PC-9 (cell line): ENCODE measurements around the gene PRCD. TPM values are rescaled to one million over a fixed set of nuclear protein-coding genes. Genes with fewer than 3 reads are reported as not detected.
A peak's percentile ranks its signal among the peaks of the same experiment; 100 is the strongest.

Experiments used
- BruUV-seq: library from RNA; stranded (reverse); fragments of 400-500 nt; replicated peaks from 2 replicates; lab custom pipeline; 2021; lab: Mats Ljungman, UMichigan
- CTCF ChIA-PET: fragments of 300-600 bp; sonication (Branson Sonifier 250); formaldehyde crosslinking; loops from one replicate; lab custom pipeline; 2022; ENCODE audit warnings: antibody characterized with exemption; lab: Charles Lee
- POLR2A ChIA-PET: fragments of 300-600 bp; sonication (Branson Sonifier 250); formaldehyde crosslinking; loops from one replicate; lab custom pipeline; 2022; ENCODE audit warnings: antibody characterized with exemption; ENCODE audit not compliant: unreplicated experiment; lab: Charles Lee
- DNase-seq, 2 experiments: peaks; one replicate each; pipeline versions ENCODE4 v3.0.0 to v3.0.0-alpha.2; 2015 to 2022; ENCODE audit warnings: mixed read lengths in 1 of 2
- H2AFZ ChIP-seq: fragments of 200-600 bp; sonication (generic); 2 replicates; pipeline ENCODE4 v1.8.1; 2017; ENCODE audit warnings: antibody characterized with exemption
- H3F3A ChIP-seq: fragments of 200-600 bp; sonication (generic); 2 replicates; pipeline ENCODE4 v1.8.1; 2017; ENCODE audit warnings: antibody characterized with exemption, mild to moderate bottlenecking, low read depth; ENCODE audit not compliant: insufficient read depth
- H3K27ac ChIP-seq: fragments of 200-600 bp; sonication (generic); 2 replicates; pipeline ENCODE4 v1.6.1; 2016; ENCODE audit warnings: mixed run types
- H3K27me3 ChIP-seq: fragments of 200-600 bp; sonication (generic); 2 replicates; pipeline ENCODE4 v1.6.1; 2016; ENCODE audit warnings: low read depth, mixed run types; ENCODE audit not compliant: insufficient read depth
- H3K36me3 ChIP-seq: fragments of 200-600 bp; sonication (generic); 2 replicates; pipeline ENCODE4 v1.6.1; 2016; ENCODE audit warnings: low read depth, mixed run types
- H3K4me1 ChIP-seq: fragments of 200-600 bp; sonication (generic); replicated peaks from 2 replicates; pipeline ENCODE4 v1.6.1; 2016; ENCODE audit warnings: mixed run types; ENCODE audit not compliant: insufficient read depth
- H3K4me2 ChIP-seq: fragments of 200-600 bp; sonication (generic); 2 replicates; pipeline ENCODE4 v1.6.1; 2017; ENCODE audit warnings: mixed run types
- H3K4me3 ChIP-seq: fragments of 200-600 bp; sonication (generic); 2 replicates; pipeline ENCODE4 v1.6.1; 2016; ENCODE audit warnings: mixed run types
- H3K79me2 ChIP-seq: fragments of 200-600 bp; sonication (generic); 2 replicates; pipeline ENCODE4 v1.6.1; 2017; ENCODE audit warnings: low read depth, mixed run types
- H3K9me2 ChIP-seq: fragments of 200-600 bp; sonication (generic); 2 replicates; pipeline ENCODE4 v1.8.1; 2017; ENCODE audit warnings: mild to moderate bottlenecking; ENCODE audit not compliant: insufficient read depth
- H3K9me3 ChIP-seq: fragments of 200-600 bp; sonication (generic); 2 replicates; pipeline ENCODE4 v1.8.1; 2016; ENCODE audit warnings: low read depth; ENCODE audit not compliant: insufficient read depth
- H4K20me1 ChIP-seq: fragments of 200-600 bp; sonication (generic); 2 replicates; pipeline ENCODE4 v1.8.1; 2017; ENCODE audit not compliant: insufficient read depth
- EZH2 ChIP-seq: fragments of 200-600 bp; sonication (generic); IDR thresholded peaks from 2 replicates; pipeline ENCODE4 v1.8.0; 2017; ENCODE audit warnings: antibody characterized with exemption, low read depth
- intact Hi-C: fragments of 100-400 bp; cut with micrococcal nuclease; formaldehyde crosslinking; loops from one replicate; pipeline ENCODE4 v1.10.0; 2022; ENCODE audit not compliant: unreplicated experiment
- total RNA-seq: library from RNA; stranded (reverse); gene quantifications from 2 replicates; pipeline ENCODE4 v1.2.3, GENCODE V29; 2021
- TF ChIP-seq, protein P1 (sequence below): fragments of 200-600 bp; sonication (generic); conservative IDR thresholded peaks from 2 replicates; pipeline ENCODE4 v1.6.1; 2017; ENCODE audit warnings: mixed run types, antibody characterized with exemption, mild to moderate bottlenecking, moderate library complexity

Gene PRCD
- total RNA-seq, 1 experiment from 2014 or later = 2.7 TPM

GRCh38 chr17:76586741-76587487, 47.1 kb downstream of the PRCD start:
- Histone ChIP-seq H2AFZ (no peak overlapping the region), H3K79me2 (no peaks in the 10 kb centered on the region), H3K27ac (no peak overlapping the region), H3K27me3 (no peaks in the 10 kb centered on the region), H3F3A (peaks cover 4% of the 10 kb centered on the region; the same call in 1 of the 2 replicates), H4K20me1 (no peaks in the 10 kb centered on the region), H3K4me3 (no peak overlapping the region), H3K4me2 (0 out of 2 replicates have a peak overlapping the region, but pooled peaks have one; percentile 26), H3K9me3 (no peaks in the 10 kb centered on the region), H3K9me2 (no peaks in the 10 kb centered on the region), H3K36me3 (no peaks in the 10 kb centered on the region), H3K4me1 (no peaks in the 10 kb centered on the region)
- TSS peak; percentile 83 for BruUV-seq
- no peak for DNase-seq
- POLR2A ChIA-PET = interaction anchor here (0.7 to 0.9 kb wide), 2 partner anchors 15 to 234 kb away, joined by 3 to 4 read pairs; no protein-coding TSS in a partner anchor
- no peak for TF ChIP-seq EZH2
- TF ChIP-seq, protein P1, sequence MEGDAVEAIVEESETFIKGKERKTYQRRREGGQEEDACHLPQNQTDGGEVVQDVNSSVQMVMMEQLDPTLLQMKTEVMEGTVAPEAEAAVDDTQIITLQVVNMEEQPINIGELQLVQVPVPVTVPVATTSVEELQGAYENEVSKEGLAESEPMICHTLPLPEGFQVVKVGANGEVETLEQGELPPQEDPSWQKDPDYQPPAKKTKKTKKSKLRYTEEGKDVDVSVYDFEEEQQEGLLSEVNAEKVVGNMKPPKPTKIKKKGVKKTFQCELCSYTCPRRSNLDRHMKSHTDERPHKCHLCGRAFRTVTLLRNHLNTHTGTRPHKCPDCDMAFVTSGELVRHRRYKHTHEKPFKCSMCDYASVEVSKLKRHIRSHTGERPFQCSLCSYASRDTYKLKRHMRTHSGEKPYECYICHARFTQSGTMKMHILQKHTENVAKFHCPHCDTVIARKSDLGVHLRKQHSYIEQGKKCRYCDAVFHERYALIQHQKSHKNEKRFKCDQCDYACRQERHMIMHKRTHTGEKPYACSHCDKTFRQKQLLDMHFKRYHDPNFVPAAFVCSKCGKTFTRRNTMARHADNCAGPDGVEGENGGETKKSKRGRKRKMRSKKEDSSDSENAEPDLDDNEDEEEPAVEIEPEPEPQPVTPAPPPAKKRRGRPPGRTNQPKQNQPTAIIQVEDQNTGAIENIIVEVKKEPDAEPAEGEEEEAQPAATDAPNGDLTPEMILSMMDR = no peak
- intact Hi-C loops = loop anchor here (1.0 kb wide), 1 partner anchor 26 kb away; no protein-coding TSS in a partner anchor
- CTCF ChIA-PET = interaction anchor here (0.6 to 1.6 kb wide), 2 partner anchors 25 to 28 kb away, joined by 3 to 5 read pairs; no protein-coding TSS in a partner anchor

DNA sequence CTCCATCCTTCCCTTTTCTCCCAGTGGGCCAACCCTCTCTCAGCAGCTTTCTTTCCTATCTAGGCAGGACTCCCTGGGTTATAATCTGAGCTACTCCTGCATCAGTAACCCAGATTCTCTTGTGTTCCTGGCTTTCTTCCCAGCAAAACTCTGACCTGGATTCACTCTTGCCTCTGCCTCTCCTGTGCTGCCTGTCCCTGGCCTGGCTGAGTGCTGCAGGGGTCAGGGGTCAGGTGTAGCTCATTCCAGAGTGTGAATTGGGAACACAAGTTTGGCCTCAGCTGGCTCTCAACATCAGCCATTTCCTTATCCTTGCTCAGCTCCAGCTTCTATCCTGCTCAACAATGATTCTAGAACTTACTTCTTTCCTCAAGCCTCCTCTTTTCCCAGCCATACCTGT, 48.3 kb downstream of the PRCD start:
- no TSS peak for BruUV-seq
- ChIA-PET POLR2A (no interaction called here), CTCF (interaction anchor here (0.6 kb wide), 1 partner anchor 24 kb away, joined by 3 read pairs; no protein-coding TSS in a partner anchor)
- no peaks in the 10 kb centered on the region for H3K36me3 ChIP-seq
- H3K9me2 ChIP-seq = no peaks in the 10 kb centered on the region
- intact Hi-C loops = no loop called here
- H3K4me1 ChIP-seq = peaks cover 3% of the 10 kb centered on the region
- no peak overlapping the region for H3K27ac ChIP-seq
- no peaks in the 10 kb centered on the region for H3K27me3 ChIP-seq
- TF ChIP-seq, protein P1 = no peak
- no peak for TF ChIP-seq EZH2
- H3K79me2 ChIP-seq = no peaks in the 10 kb centered on the region
- H3K4me3 ChIP-seq = no peak overlapping the region
- no peaks in the 10 kb centered on the region for H3K9me3 ChIP-seq
- DNase-seq = no peak
- H4K20me1 ChIP-seq = no peaks in the 10 kb centered on the region
- no peak overlapping the region for H2AFZ ChIP-seq
- no peak overlapping the region for H3K4me2 ChIP-seq
- H3F3A ChIP-seq = peaks cover 9% of the 10 kb centered on the region

GRCh38 chr17:76593384-76593826, 53.6 kb downstream of the PRCD start:
- peaks cover 29% of the 10 kb centered on the region for H3K4me1 ChIP-seq
- no peaks in the 10 kb centered on the region for H3K27me3 ChIP-seq
- no peaks in the 10 kb centered on the region for H3K36me3 ChIP-seq
- BruUV-seq = no TSS peak
- CTCF ChIA-PET = interaction anchor here (1.4 kb wide), 1 partner anchor 35 kb away, joined by 6 read pairs; no protein-coding TSS in a partner anchor
- TF ChIP-seq, protein P1 = peak; percentile 47; the same call in 1 of the 2 replicates
- TF ChIP-seq EZH2 = no peak
- intact Hi-C loops = no loop called here
- no peaks in the 10 kb centered on the region for H3K9me2 ChIP-seq
- no peaks in the 10 kb centered on the region for H3K9me3 ChIP-seq
- peaks cover 12% of the 10 kb centered on the region for H3F3A ChIP-seq
- peak overlapping the region; percentile 70 for H3K27ac ChIP-seq
- DNase-seq = peak; percentile 43 to 92
- H3K79me2 ChIP-seq = no peaks in the 10 kb centered on the region
- peak overlapping the region; percentile 49 for H3K4me2 ChIP-seq
- H3K4me3 ChIP-seq = no peak overlapping the region
- POLR2A ChIA-PET = no interaction called here
- no peak overlapping the region for H2AFZ ChIP-seq
- H4K20me1 ChIP-seq = no peaks in the 10 kb centered on the region
